ENCODE measurements around the gene FERMT3.
"Not testable (repeated sequence)": the region's sequence is repeated elsewhere in the genome, so short reads cannot be mapped to it uniquely, and the experiment has no call there.

FERMT3 gene

GRCh38 chr11:64233913-64234586 is 27.5 kb downstream of the FERMT3 start, which contains the start of gene VEGFB:
Gene VEGFB (plus strand): TSS chr11:64234584. CDS start chr11:64234834, 250 bp downstream.
- DNase-seq (ENCODE audit: low read depth in 1 of 2, low spot score in 1 of 2): peak; percentile 41 to 70

DNA sequence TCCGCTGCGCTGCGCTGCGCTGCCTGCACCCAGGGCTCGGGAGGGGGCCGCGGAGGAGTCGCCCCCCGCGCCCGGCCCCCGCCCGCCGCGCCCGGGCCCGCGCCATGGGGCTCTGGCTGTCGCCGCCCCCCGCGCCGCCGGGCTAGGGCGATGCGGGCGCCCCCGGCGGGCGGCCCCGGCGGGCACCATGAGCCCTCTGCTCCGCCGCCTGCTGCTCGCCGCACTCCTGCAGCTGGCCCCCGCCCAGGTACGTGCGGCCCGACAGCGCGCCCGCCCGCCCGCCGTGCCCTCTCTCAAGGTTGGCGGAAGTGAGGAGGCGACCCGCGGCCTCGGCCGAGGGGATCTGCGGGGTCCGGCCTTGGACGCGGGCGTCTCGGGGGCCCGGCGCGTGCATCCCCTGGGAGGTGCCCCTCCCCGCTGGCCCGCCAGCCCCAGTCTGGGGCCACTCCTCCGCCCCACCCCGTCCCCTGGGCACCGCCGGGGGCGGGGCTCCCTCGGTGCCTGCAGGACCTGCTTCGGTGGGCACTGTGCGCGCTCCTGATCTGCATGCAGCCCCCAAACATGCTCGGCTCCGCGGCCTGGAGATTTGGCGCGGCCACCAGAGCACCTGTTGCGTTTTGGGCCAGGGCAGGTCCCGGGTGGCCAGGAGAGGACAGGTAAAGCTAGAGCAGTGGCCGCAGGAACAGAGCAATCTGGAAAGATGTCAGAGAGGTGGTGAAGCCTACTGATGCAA is 28.3 kb downstream of the FERMT3 start:
- peak; percentile 16 to 31 for DNase-seq (ENCODE audit: low read depth in 1 of 2, low spot score in 1 of 2)

DNA sequence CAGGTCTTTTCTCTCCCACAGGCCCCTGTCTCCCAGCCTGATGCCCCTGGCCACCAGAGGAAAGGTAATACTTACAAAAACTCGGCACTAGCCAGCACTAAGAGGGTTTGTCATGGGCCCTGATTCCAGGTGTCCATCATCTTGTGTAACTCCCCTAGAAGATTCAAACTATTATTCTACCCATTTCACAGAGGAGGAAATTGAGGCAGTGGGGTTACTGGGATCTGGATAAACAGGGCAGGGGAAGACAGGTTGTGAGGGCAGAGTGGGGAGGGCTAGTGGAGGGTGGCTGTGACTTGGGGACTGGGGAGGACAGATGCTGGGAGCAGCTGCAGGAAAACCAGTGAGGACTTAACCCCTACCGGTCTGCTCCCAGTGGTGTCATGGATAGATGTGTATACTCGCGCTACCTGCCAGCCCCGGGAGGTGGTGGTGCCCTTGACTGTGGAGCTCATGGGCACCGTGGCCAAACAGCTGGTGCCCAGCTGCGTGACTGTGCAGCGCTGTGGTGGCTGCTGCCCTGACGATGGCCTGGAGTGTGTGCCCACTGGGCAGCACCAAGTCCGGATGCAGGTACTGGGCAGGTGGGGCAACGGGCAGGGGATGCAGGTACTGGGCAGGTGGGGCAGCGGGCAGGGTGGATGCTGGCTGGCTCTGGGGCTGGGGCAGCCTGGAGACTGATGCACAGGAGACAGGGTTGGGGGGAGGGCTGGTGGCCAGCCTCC is 29.1 kb downstream of the FERMT3 start:
- no peak for DNase-seq (ENCODE audit: low read depth in 1 of 2, low spot score in 1 of 2)

- DNase-seq (ENCODE audit: low read depth in 1 of 2, low spot score in 1 of 2): no peak
Measured at GRCh38 chr11:64237484-64237951, 31.0 kb downstream of the FERMT3 start.

GRCh38 chr11:64238076-64238475 is 31.6 kb downstream of the FERMT3 start:
- no peak for DNase-seq (ENCODE audit: low read depth in 1 of 2, low spot score in 1 of 2)

GRCh38 chr11:64238999-64239398 is 32.5 kb downstream of the FERMT3 start:
- DNase-seq (ENCODE audit: low read depth in 1 of 2, low spot score in 1 of 2): no peak

GRCh38 chr11:64239662-64240434 is 33.3 kb downstream of the FERMT3 start:
- DNase-seq (ENCODE audit: low read depth in 1 of 2, low spot score in 1 of 2): no peak

DNA sequence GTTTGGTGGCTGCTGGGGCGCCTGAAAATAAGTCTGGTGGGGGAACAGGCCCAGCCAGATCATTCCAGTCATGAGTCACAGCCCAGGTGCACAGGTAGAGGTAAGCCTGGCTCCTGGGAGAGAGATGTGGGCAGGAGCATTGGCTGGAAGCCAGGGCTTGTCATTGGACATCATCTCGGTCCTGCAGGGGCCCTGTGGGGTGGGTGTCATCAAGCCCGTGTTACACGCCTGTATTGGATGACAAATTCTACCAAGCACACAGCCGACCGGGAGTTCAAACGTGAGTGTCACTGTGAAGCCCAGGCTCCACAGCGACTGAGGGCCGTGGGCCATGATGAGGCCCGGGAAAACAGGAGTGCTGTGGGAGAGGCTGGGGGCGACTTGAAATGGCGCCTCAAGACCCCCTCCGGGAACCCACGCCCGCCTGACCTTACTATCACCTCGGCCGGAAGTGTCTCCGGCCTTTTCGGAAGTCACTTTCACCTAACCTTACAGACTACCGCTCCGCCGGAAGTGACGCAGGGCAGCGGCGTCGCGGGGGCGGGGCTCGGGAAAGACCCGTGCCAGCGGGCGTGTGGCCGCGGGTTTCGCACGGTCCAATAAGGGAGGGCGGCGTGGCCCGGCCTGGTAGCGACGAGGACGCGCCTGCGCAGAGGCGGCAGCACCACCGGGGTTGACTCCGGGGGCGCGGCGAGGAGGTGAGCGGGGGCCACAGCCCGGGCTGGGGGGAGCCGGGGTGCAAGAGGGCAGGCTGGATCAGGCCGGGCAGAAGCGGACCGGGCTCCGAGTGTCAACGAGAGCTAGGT is 34.1 kb downstream of the FERMT3 start, which contains the start of gene FKBP2:
Gene FKBP2, plus strand, starts transcription at position 661 of the 806 bp plus-strand sequence. CDS start 1,293 bp downstream, outside the sequence.
- DNase-seq (ENCODE audit: low read depth in 1 of 2, low spot score in 1 of 2): peak; percentile 94 to 98

- peak; percentile 99 for DNase-seq (ENCODE audit: low read depth in 1 of 2, low spot score in 1 of 2)
Measured at GRCh38 chr11:64241241-64241490, 34.6 kb downstream of the FERMT3 start.

DNA sequence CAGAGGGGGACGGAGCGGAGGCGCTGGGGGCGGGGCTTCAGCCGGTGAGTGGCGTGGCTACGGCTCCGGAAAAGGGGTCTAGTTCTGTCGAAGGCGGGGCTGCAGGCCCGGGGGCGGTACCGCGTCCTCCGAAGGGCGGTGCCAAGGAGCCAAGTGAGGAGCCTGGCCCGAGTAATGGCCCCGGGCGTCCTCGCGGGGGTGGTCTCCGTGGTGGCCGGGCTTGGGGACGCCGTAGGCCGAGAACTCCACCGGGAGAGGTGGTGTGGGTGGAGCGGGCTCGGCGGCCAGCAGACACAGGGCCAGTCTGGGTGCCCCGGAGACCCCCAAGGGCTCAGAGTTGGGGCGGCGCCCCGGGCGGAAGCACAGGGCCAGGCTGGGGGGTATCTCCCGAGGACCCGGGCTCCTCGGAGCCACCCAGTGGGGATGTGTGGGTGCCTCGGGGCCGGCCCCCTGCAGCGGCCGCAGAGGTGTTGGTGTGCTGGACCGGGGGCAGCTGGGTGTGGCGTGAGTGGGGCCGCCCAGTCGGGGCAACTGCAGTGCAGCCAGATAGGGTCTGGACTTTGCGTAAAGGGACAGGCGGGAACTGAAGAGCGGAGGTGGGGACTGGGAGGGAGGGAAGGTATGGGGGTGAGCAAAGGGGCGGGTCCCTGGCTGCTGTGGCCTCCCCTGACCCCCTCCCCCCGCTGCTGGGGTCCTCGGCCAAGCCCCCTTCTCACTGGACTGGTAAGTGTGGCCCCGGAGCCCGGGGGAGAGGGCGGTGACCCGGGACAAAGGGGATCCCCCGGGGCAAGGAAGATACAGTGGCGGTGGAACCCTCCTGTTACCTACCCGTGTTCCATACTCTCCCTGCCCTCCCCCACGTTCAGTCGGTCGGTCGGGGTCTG is 35.2 kb downstream of the FERMT3 start:
- no peak for DNase-seq (ENCODE audit: low read depth in 1 of 2, low spot score in 1 of 2)

DNA sequence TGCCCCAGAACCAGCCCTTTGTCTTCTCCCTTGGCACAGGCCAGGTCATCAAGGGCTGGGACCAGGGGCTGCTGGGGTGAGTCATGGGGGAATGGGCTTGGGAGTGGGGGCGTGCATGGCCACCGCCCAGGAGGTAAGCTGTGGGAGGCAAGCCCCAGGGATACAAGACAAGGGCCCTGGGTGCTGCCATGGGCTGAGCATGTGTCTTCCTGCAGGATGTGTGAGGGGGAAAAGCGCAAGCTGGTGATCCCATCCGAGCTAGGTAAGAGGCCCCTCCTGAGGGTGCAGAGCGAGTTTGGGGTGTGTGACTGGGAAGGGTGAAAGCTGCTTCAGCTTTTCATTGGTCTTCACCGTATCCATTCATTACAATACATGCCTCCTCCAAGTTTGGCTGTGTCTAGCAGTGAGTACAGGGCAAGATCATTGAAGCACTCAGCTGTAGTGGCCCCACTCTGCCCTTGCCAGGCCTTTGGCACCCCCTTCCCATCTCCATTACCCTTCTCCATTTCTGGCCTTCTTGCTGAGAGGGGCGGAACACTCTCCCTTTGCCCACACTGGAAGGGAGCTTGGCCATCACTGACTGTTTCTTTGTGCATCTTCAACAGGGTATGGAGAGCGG is 36.8 kb downstream of the FERMT3 start:
- DNase-seq (ENCODE audit: low read depth in 1 of 2, low spot score in 1 of 2): no peak

- DNase-seq (ENCODE audit: low read depth in 1 of 2, low spot score in 1 of 2): no peak
Measured at GRCh38 chr11:64244107-64244506, 37.6 kb downstream of the FERMT3 start.

- DNase-seq (ENCODE audit: low read depth in 1 of 2, low spot score in 1 of 2): no peak
Measured at GRCh38 chr11:64244966-64245365, 38.4 kb downstream of the FERMT3 start.

GRCh38 chr11:64245401-64245796 is 38.9 kb downstream of the FERMT3 start:
- DNase-seq (ENCODE audit: low read depth in 1 of 2, low spot score in 1 of 2): peak in 1 of 2 donors; percentile 40

DNA sequence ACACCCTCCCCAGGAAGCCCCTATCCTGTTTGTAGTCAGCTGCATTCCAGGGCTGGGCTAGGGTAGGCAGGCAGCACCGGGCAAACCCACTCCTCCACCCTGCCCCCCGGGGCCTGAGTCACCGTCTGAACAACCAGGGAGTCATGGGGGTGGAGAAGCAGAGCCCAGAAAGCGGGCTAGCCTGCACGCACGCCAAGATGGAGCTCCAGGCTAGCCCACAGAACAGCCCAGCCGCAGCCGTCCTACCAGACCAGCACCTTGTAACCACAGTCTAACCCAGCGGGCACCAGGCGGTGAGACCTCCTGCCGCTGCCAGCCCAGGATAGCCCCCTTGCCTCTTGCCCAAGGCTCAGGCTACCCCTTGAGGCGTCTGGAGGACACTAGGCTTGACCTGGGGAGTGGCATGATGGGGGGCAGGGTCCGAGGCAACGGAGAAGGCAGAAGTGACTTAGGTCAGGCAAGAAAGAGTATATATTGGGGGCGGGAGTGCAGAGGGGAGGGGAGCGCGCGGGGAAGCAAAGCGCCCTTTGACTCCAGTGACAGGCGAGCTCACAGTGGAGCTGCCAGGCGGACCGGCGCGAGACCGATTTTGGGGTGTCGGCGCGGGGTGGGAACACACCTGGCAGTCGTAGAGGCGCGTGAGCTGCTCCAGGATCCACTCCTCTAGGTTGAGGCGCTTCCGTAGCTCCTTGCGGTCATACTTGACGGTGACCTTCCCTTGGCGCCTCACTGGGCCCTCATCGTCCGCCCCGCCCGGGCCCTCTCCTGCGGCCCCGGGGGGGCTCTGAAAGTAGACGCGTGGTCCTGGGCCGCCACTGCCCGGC is 39.5 kb downstream of the FERMT3 start:
- DNase-seq (ENCODE audit: low read depth in 1 of 2, low spot score in 1 of 2): peak; percentile 39 to 63

- not testable (repeated sequence) for DNase-seq (ENCODE audit: low read depth in 1 of 2, low spot score in 1 of 2)
Measured at GRCh38 chr11:64246621-64246870, 40.0 kb downstream of the FERMT3 start.

DNA sequence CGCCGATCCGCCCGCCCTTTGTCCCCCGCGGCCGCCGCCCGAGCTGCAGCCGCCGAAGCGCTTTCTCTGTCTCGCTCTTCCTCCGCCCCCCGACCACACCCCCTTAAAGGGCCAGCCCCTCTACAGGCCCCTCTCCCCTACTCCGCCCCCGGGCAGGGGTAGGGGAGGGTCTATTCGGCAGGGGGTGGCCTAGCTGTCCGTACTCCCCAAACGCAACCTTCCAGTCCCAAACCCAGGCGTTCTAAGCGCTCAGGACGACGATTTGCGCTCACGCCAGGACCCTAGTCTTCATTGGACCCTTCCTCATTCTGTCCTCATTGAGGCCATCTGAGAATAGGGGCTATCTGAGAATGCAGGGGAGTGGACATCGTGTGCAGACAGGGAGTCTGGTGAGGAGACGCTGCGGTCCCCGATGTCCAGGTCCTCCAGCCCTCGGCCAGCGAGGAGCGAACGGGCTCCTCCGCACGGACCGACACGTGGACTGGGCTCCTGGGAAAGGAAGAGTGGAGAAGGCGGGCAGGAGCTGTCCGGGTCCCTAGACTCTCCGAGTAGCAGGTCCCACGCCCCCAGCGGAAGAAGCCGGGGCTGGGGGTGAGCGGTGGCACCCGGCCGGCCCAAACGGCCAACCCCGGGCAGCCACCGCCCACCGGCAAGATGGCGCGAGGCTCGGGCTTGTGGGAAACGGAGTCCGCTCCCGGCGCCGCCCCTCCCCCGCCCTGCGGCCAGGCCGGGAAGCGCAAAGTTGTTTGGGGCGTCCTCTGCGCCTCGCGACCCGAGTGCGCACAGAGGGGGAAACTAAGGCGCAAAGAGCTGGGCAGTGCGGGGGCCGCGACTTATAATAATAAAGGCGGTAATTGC is 40.6 kb downstream of the FERMT3 start, which contains the start of gene PPP1R14B:
Gene PPP1R14B, minus strand, starts transcription at position 73 of the 858 bp plus-strand sequence. CDS start 270 bp downstream, outside the sequence.
- peak; percentile 62 to 71 for DNase-seq (ENCODE audit: low read depth in 1 of 2, low spot score in 1 of 2)

Data from activated T-helper 1 cell treated with anti-CD3 and anti-CD28 coated beads, Interleukin-2, amount 50 U/mL, for 16 hours (primary cell).